Loucy (cell line): ENCODE results near the gene DNAH9.
A peak's percentile ranks its signal among the peaks of the same experiment; 100 is the strongest.

Source experiments
- H2AFZ ChIP-seq: fragments of 200-600 bp; sonication (generic); 2 replicates; pipeline ENCODE4 v1.6.0; 2016; ENCODE audit warnings: antibody characterized with exemption, mild to moderate bottlenecking, low read length, moderate library complexity
- H3F3A ChIP-seq: fragments of 200-600 bp; 2 replicates; pipeline ENCODE4 v1.6.0; 2016; ENCODE audit warnings: antibody characterized with exemption, low read depth, mild to moderate bottlenecking
- H3K27me3 ChIP-seq: fragments of 200-600 bp; sonication (generic); 2 replicates; pipeline ENCODE4 v1.6.1; 2014; ENCODE audit warnings: low read length, mild to moderate bottlenecking; ENCODE audit not compliant: insufficient read depth, poor library complexity, severe bottlenecking
- H3K36me3 ChIP-seq: fragments of 200-600 bp; sonication (generic); 2 replicates; pipeline ENCODE4 v1.6.1; 2016; ENCODE audit warnings: low read length; ENCODE audit not compliant: insufficient read depth
- H3K4me1 ChIP-seq: fragments of 200-600 bp; sonication (generic); 2 replicates; pipeline ENCODE4 v1.5.1; 2014; ENCODE audit warnings: low read length, mild to moderate bottlenecking; ENCODE audit not compliant: insufficient read depth, poor library complexity, severe bottlenecking
- H3K4me2 ChIP-seq: fragments of 200-600 bp; sonication (generic); 2 replicates; pipeline ENCODE4 v1.6.0; 2014; ENCODE audit warnings: antibody characterized with exemption, low read length, low read depth, mild to moderate bottlenecking; ENCODE audit not compliant: poor library complexity, severe bottlenecking
- H3K4me3 ChIP-seq: fragments of 200-600 bp; sonication (generic); 2 replicates; pipeline ENCODE4 v1.5.1; 2014; ENCODE audit warnings: low read length, mild to moderate bottlenecking, mixed read lengths; ENCODE audit not compliant: poor library complexity, severe bottlenecking
- H3K79me2 ChIP-seq: fragments of 200-600 bp; sonication (generic); 2 replicates; pipeline ENCODE4 v1.6.1; 2014; ENCODE audit warnings: low read length; ENCODE audit not compliant: insufficient read depth
- H3K9ac ChIP-seq: fragments of 200-600 bp; sonication (generic); 2 replicates; pipeline ENCODE4 v1.6.0; 2014; ENCODE audit warnings: mild to moderate bottlenecking, low read depth, low read length, moderate library complexity; ENCODE audit not compliant: poor library complexity, severe bottlenecking
- H3K9me2 ChIP-seq: fragments of 200-600 bp; sonication (generic); replicated peaks from 2 replicates; pipeline ENCODE4 v1.6.1; 2016; ENCODE audit warnings: low read depth, low read length, mixed read lengths
- H3K9me3 ChIP-seq: fragments of 200-600 bp; sonication (generic); 2 replicates; pipeline ENCODE4 v1.6.1; 2014; ENCODE audit warnings: mild to moderate bottlenecking, antibody characterized with exemption, low read length, low read depth; ENCODE audit not compliant: insufficient read depth
- H4K20me1 ChIP-seq: fragments of 200-600 bp; sonication (generic); 2 replicates; pipeline ENCODE4 v1.6.0; 2014; ENCODE audit warnings: antibody characterized with exemption, low read length, mild to moderate bottlenecking; ENCODE audit not compliant: insufficient read depth, poor library complexity, severe bottlenecking
- CTCF ChIP-seq: fragments of 200-600 bp; sonication (generic); conservative IDR thresholded peaks from 2 replicates; pipeline ENCODE4 v1.5.1; 2014; ENCODE audit warnings: mild to moderate bottlenecking, antibody characterized with exemption, low read length
- EZH2phosphoT487 ChIP-seq: fragments of 200-600 bp; IDR thresholded peaks from 2 replicates; pipeline ENCODE4 v1.6.1; 2018; ENCODE audit warnings: antibody characterized with exemption, mild to moderate bottlenecking, moderate library complexity, borderline replicate concordance

The DNAH9 gene

GRCh38 chr17:11797803-11798202 lies 199.5 kb downstream of the DNAH9 start:
- no peak overlapping the region for H3K4me3 ChIP-seq
- H3F3A ChIP-seq: no peaks in the 10 kb centered on the region
- no peaks in the 10 kb centered on the region for H3K9me2 ChIP-seq
- H3K27me3 ChIP-seq: no peaks in the 10 kb centered on the region
- H4K20me1 ChIP-seq: no peaks in the 10 kb centered on the region
- H3K4me1 ChIP-seq: no peaks in the 10 kb centered on the region
- no peaks in the 10 kb centered on the region for H3K79me2 ChIP-seq
- no peak overlapping the region for H3K9ac ChIP-seq
- TF ChIP-seq EZH2phosphoT487: no peak
- peak; percentile 34 for TF ChIP-seq CTCF
- no peaks in the 10 kb centered on the region for H3K36me3 ChIP-seq
- peaks cover 19% of the 10 kb centered on the region; the same call in 1 of the 2 replicates for H3K9me3 ChIP-seq
- no peak overlapping the region for H3K4me2 ChIP-seq
- no peak overlapping the region for H2AFZ ChIP-seq

- Histone ChIP-seq H4K20me1 (no peaks in the 10 kb centered on the region), H3K4me3 (no peak overlapping the region), H2AFZ (no peak overlapping the region), H3F3A (no peaks in the 10 kb centered on the region), H3K9me2 (no peaks in the 10 kb centered on the region), H3K27me3 (no peaks in the 10 kb centered on the region), H3K9me3 (0 out of 2 replicates have a peak, but pooled peaks cover 6% of the 10 kb centered on the region), H3K4me1 (no peaks in the 10 kb centered on the region), H3K9ac (no peak overlapping the region), H3K4me2 (no peak overlapping the region), H3K36me3 (no peaks in the 10 kb centered on the region), H3K79me2 (no peaks in the 10 kb centered on the region)
- TF ChIP-seq CTCF: no peak
Observed at GRCh38 chr17:11803231-11803969, 205.1 kb downstream of the DNAH9 start.

- H3K4me3 ChIP-seq: no peak overlapping the region
- H4K20me1 ChIP-seq: no peaks in the 10 kb centered on the region
- H3K4me1 ChIP-seq: no peaks in the 10 kb centered on the region
- no peaks in the 10 kb centered on the region for H3K79me2 ChIP-seq
- H3K36me3 ChIP-seq: no peaks in the 10 kb centered on the region
- no peak overlapping the region for H3K9ac ChIP-seq
- no peaks in the 10 kb centered on the region for H3K27me3 ChIP-seq
- H3F3A ChIP-seq: no peaks in the 10 kb centered on the region
- no peaks in the 10 kb centered on the region for H3K9me2 ChIP-seq
- no peak overlapping the region for H2AFZ ChIP-seq
- TF ChIP-seq EZH2phosphoT487 (no peak), CTCF (no peak)
- 0 out of 2 replicates have a peak, but pooled peaks cover 6% of the 10 kb centered on the region for H3K9me3 ChIP-seq
- no peak overlapping the region for H3K4me2 ChIP-seq
Observed at GRCh38 chr17:11805138-11805537, 206.9 kb downstream of the DNAH9 start.
